ENCODE results near the gene PER2.

GRCh38 chr2:238305965-238306671 lies 17.7 kb upstream of the PER2 start:
- no peak for TF ChIP-seq ELK1 (IDR thresholded peaks at IDR 0.05; ENCODE audit: low read depth, low read length)
- no peak for TF ChIP-seq POLR2A (IDR thresholded peaks at IDR 0.05; ENCODE audit: low read length)
- no peak for TF ChIP-seq POLR2AphosphoS2 (conservative IDR thresholded peaks at IDR 0.05; ENCODE audit: low read length)
- no peak for TF ChIP-seq ZFP36 (IDR thresholded peaks at IDR 0.05; ENCODE audit: borderline replicate concordance, partially characterized antibody)

All from A549 (cell line).